GM19035 (cell line): Measurements from ENCODE around the gene ARHGEF1.
"Not testable (repeated sequence)": the region's sequence is repeated elsewhere in the genome, so short reads cannot be mapped to it uniquely, and the experiment has no call there.

ENCODE experiments used
- ATAC-seq: cut with Tn5 transposase; IDR thresholded peaks from one replicate; pipeline ENCODE4 v1.9.1; 2021; ENCODE audit not compliant: unreplicated experiment

Gene ARHGEF1

GRCh38 chr19:41862445-41862986 lies 20.5 kb upstream of the ARHGEF1 start:
- no peak for ATAC-seq

- no peak for ATAC-seq
Observed at GRCh38 chr19:41863209-41863931, 19.6 kb upstream of the ARHGEF1 start.

- no peak for ATAC-seq
Observed at GRCh38 chr19:41864374-41864773, 18.6 kb upstream of the ARHGEF1 start.

DNA sequence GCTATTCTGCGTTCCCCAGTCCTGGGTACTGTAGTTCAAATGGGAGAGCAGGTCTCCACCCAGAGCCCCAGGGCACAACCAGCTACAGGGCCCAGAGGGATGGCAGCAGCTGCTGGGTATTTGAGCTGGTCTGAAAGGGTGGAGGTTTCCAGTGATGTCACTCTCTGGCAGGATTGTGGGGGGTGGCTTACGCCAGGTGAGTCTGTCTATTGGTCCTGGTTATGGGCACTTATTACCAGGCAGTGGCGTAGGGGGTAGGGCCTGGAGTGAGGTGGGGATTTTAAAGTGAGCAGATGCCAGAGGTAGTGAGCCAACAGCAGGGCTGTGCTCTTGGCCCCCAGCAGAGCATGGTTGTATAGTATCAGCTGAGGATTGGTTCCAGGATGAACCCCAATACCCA lies 16.7 kb upstream of the ARHGEF1 start:
- no peak for ATAC-seq

DNA sequence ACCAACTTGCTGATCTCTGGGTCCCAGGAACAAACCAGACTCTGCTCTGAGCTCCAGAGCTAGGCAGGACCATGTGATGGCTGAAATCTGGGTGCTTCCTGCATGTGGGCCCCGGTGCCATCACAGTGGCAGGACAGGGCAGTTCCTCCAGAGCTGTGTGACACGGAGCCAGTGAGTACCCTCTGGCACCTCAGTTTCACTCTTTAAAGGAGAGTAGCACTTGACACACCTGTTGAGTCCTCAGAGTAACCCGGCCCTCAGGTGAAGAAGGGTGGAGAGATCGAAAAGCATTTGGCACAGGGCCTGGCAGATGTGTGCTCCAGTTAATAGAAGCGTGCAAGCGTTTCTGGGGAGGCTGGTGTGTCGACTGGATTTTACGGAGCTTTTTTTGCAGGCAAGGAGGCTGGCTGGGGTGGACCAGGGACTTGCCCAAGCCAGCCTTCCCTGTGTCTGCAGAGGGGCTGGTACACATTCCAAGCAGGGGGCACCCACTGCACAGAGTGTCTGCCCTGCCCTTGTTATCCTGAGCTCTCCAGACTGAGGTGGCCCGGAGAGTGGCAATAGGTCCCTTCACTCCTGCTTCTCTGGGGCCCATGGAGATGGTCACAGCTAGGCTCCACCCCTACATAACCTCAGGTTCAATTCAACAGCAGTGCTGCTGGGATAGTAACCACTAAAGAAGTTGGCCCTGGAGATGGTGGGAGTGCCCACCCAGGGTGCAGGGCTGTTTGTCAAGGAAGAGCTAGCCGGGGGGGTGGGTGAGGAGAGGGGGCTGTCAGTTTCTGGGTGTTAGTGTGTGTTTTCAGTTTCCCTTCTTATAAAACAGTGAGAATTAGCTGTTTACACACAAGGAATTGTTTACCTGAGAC lies 14.6 kb upstream of the ARHGEF1 start:
- ATAC-seq: no peak

GRCh38 chr19:41868989-41869300 lies 14.0 kb upstream of the ARHGEF1 start:
- ATAC-seq: no peak

DNA sequence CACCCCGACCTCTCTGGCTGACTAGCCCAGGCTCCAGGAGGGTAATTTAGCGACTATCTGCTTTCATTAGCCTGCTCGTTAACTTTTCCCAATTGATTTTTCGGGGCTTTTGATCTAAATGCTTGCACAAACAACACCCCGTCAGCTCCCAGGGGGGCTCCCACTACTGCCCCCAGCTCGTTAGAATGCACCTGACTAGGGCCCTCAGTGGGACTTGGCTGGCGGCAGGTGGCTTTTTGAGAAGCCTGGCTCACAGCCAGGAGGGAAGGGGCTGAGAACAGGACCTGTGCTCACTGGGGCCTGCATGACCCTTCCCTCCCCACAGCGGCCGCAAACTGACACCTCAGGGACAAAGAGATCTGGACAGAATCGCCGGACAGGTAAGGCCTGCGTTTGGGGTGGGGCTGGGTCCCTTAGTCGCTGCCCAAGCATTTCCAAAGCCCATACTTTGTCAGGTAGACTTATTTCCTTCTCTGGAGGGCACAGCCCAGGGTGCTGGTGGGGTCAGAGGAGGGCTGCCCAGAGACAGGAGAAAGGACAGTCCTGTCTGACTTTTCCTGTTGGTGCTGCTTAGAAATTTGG lies 13.5 kb upstream of the ARHGEF1 start:
- no peak for ATAC-seq

DNA sequence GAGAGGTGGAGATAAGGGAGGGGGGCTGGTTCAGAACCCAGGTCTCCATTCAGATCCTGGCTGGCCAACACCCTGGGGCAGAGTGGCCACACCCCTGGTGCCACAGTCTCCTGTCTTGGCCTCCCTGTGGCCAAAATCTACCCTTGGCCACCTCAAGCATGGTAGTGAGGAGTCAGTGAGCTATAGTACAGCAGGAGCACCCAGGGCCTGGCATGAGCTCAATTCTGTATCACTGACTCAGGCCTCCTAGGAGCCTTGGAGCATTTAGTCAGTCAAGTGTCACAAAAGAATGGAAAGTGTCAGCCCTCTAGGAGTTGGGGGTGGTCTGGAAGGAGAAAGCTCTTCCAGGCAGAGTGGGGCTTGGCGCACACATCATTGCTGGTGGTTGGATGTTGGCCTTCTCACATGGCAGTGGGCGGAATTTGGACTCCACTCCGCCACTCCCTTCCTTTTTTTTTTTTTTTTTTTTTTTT lies 12.5 kb upstream of the ARHGEF1 start:
- ATAC-seq: no peak

- ATAC-seq: peak; percentile 51
Observed at GRCh38 chr19:41871573-41872383, 11.2 kb upstream of the ARHGEF1 start.

GRCh38 chr19:41872384-41872774 lies 10.6 kb upstream of the ARHGEF1 start:
- no peak for ATAC-seq

DNA sequence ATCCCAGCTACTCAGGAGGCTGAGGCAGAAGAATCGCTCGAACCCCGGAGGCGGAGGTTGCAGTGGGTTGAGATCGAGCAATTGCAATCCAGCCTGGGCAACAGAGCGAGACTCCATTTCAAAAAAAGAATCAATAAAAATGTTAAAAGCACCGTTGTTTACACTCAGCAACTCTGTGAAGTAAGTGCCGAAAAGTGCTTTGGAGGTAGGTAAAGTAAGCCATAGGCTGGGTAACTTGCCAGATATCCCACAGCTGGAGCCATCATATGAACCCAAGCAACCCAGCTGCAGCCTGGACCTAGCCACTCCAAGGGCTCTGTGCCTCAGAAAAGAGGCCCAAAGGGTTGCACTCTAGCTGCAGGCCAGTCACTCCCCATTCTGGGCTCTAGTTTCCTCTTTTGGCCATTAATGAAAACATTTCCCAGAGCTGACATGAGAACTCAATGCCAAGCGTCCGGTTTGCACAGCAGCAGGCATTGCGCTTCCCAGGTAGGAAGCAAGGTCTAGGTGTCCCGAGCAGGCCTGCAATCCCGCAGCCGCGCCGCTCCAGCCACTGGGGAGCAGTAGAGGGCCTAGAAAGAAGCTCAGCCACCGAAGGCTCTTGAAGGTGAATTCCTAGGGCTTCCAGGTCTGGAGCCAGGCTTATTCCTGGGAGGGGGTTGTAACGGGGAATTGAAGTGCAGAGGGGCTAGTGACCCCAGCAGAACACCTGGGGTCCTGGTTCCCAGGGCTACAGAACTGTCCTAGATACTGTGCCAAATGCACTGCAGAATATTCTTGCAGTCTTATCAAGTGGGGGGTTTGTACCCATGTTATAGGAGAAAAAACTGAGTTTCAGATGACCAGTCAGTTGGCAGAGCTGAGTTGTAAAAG lies 10.0 kb upstream of the ARHGEF1 start:
- no peak for ATAC-seq

GRCh38 chr19:41875973-41876372 lies 7.0 kb upstream of the ARHGEF1 start:
- ATAC-seq: not testable (repeated sequence)

DNA sequence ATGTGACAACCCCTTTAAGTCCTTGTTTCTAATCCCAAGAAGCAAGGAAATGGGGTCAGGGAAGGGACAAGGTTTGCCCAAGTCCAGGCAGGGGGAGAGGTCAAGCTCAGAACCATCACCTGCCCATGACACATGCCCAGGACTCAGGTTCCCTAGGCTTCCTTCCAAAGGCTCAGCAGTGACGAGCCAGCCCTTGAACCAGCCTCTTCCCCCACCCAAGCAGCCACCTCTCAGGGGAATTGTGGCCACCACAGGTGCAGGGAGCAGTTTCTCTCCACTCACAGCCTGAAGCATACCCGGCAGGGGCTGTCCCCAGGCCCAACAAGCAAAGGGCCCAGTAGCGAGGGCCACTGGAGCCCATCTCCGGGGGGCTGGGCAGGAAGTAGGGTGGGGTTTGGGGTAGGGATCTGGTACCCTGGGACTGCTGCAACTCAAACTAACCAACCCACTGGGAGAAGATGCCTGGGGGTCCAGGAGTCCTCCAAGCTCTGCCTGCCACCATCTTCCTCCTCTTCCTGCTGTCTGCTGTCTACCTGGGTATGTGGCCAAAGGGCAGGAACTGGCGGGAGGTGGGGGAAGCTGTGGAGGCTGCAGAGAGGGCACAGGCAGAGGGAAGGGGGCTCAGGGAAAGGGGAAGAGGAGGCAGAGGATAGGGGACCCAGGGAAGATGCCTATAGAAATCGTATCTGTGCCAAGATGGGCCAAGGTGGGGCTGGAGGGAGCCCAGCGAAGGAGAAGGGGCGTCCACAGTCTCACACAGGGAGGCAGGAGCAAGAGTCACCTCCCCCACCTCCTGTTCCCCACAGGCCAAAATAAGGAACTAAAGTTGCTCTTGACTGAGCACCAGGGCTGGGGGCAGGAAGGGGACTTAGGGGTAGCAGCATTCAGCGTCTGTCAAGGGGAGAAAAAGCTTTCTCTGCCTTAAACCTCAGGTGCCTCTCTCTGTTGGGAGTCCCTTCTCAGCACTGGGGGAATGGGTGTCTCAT lies 5.8 kb upstream of the ARHGEF1 start, which contains the start of gene CD79A:
Gene CD79A, plus strand, starts transcription at position 433 of the 986 bp plus-strand sequence. Its CDS starts 26 bp downstream, at position 459.
- ATAC-seq: peak; percentile 55

DNA sequence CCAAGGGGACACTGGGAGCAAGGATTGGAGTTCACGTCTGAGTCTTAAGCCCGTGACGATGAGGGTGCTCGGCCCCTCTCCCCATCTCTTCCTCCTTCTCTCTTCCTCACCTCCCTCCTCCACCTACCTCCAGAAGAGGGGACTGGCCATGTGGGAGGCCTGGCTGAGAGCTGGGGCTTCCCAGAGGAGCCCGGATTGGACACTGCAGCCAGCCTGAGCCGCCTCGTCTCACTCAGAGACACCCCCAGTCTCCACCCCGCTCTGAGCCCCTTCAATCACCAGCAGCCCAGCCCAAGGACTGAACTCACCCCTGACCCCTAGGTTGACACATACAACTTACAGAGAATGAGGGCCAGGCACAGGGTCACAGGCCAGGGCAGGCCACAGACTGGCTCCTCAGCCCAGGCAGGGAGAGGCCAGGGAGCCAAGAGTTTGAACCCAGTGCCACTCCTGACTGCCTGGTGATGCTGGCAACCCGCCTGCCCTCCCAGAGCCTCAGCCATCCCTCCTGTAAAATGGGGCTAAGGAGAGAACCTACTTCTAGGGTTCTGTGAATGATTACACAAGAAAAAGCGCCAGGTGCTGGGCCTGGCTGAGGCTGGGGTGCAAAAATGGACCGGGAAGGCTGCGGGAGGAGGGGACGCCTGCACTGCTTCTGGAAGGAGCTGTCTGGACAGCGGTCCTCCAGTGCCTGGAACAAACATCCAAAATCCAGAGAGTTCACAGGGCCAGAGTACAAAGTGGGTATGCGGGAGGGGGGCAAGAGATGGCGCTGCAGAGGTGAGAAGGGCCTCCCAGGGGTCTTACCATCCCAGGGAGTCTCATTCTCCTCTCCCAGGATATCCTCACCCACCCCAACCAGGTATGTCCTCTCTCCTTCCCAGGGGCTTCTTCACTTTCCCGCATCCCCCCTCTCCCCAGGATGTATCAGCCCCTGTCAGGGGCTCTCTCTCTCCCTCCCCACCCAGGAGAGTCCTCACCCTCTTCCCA lies 4.8 kb upstream of the ARHGEF1 start:
- no peak for ATAC-seq

DNA sequence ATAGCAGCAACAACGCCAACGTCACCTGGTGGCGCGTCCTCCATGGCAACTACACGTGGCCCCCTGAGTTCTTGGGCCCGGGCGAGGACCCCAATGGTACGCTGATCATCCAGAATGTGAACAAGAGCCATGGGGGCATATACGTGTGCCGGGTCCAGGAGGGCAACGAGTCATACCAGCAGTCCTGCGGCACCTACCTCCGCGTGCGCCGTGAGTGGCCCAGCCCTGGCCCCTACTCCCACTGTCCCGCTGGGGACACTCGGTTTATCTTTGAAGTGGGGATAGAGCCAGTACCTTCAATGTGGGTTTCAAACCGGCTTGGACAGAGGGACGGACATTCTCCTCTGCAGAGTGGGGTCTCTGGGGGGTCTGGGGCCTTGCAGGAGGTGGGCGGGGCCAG lies 3.9 kb upstream of the ARHGEF1 start:
- ATAC-seq: no peak

DNA sequence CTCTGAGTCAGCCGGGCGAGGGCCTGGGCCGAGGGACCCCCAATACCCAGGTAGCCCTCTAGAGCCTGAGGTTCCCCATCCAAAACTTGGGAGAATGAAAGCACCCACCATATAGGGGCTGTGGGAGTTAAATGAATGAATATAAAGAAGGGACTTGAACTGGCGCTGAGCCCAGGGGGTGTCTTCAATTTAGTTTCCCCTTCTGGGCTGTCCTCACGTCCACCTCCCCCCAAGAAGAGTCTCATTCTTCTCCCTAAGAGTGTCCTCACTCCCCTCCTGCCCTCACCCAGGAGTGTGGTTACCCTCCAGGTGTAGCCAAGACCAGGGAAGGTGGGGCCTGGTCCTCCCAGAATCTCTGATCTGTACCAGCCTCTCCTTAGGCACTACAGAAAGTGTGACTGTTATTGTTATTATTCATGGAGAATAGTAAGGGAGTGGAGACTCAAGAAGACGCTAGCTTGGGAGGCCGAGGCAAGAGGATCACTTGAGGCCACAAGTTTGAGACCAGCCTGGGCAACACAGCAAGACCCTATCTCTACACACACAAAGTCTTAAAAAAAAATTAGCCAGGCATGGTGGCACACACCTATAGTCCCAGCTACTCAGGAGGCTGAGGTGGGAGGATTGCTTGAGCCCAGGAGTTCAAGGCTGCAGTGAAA lies 3.2 kb upstream of the ARHGEF1 start:
- ATAC-seq: no peak

DNA sequence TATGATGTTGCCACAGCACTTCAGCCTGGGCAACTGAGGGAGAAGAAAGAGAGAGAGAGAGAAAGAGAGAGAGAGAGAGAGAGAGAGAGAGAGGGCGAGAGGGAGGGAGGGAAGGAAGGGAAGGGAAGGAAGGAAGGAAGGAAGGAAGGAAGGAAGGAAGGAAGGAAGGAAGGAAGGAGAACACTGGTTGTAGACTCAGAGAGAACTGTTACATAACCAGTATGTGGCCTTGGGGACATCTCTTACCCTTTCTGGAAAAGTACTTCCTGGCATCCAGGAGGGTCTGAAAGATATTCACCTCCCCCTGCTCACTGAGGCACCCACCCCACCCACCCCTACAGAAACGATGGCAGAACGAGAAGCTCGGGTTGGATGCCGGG lies 2.7 kb upstream of the ARHGEF1 start:
- ATAC-seq: no peak
